Measurements from ENCODE around the gene GJA10. TPM values are rescaled to one million over a fixed set of nuclear protein-coding genes. Genes with fewer than 3 reads are reported as not detected.

The GJA10 gene
- polyA plus RNA-seq, 3 donors = not detected

DNA sequence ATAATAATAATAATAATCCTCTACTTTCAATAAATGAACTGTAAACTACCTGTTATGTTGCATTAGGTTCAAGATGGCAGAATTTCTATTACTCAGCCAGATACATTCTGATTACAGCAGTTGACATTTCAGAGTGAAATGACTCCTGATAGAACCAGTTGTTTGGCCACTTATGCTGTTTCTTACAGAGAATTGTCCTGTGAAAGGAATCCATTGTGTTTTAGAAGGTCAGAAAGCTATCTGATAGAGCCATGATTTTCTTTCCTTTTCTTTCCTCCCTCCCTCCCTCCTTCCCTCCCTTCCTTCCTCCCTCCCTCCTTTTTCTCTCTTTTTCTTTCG lies 16.6 kb downstream of the GJA10 start:
- 38 to 54% (median 40%) methylated on average over 1 of the region's 1 CpG for WGBS, 3 donors
- no peak overlapping the region for H3K27ac ChIP-seq (ENCODE audit: low read depth, low read length)

DNA sequence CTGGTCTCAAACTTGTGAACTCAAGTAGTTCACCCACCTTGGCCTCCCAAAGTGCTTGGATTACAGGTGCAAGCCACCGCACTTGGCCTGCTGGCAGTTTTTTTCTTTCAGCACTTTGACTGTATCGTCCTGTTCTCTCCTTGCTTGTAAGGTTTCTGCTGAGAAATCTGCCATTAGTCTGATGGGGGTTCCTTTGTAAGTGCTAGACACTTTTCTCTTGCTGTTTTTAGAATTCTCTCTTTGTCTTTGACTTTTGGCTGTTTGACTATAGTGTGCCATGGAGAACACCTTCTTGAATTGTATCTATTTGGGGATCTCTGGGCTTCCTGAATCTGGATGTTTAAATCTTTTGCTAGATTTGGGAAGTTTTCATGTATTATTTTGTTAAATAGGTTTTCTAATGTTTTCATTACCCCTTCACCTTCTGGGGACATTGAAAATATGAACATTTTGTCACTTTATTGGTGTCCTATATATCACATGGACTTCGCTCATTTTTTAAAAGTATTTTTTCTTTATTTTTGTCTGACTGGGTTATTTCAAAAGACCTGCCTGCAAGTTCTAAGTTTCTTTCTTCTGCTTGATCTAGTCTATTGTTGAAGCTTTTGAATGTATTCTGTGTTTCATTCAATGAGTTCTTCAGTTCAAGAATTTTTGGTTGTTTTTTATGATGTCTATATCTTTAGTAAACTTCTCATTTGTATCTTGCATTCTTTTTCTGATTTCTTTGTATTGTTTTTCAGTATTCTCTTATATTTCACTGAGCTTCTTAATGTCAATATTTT lies 22.1 kb downstream of the GJA10 start:
- 84 to 98% (median 90%) methylated on average over 3 of the region's 3 CpGs for WGBS, 3 donors
- H3K27ac ChIP-seq (ENCODE audit: low read depth, low read length) = no peak overlapping the region

DNA sequence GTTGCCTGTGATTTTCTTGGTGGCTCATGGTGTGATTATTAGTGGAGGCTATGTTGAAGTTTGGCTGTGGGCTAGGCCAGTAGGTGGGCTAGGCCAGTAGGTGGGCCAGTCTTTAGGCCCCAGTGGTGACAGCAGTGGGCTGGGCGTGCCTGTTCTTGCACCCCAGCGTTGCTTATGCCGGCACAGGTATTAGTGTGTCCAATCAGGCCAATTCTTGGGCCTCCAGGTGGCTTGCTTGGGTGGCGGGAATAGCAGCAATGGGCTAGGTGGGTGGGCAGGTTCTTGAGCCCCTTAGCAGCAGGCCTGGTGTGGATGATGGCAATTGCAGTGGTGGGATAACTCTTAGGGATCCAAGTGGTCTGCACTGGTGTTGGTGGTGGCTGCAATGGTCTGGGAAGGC lies 22.9 kb downstream of the GJA10 start:
- H3K27ac ChIP-seq (ENCODE audit: low read depth, low read length) = no peak overlapping the region
- WGBS, 3 donors = 89 to 100% (median 94%) methylated on average over 4 of the region's 4 CpGs

DNA sequence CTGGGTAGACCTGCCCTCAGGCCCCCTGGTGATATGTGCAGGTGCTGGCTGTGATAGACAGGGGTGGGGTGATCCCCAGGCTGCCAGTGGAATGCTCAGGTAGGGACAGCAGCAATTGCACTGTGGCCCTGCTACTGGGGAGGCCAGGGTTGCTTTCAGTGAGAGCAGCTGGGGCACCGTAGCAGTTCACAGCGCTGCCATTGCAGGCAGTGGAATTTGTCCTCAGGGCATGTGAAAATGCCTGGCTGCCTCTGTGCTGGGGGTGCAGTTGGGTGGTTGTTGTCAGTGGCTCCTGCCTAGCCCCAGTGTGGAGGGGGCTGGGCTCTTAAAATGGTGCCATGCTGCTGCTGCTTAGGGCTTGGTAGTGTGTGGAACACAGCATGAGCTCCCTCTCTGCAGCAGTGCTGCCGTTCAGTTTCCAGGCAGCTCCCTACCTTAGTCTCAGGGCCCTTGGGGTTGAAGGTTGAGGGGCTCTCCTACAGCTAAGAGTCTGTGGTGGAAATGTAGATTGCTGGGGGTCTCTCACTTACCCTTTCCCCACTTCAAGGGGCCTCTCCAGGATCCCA lies 23.6 kb downstream of the GJA10 start:
- WGBS, 3 donors = 79 to 85% (median 83%) methylated on average over 2 to 3 of the region's 3 CpGs
- H3K27ac ChIP-seq (ENCODE audit: low read depth, low read length) = no peak overlapping the region

DNA sequence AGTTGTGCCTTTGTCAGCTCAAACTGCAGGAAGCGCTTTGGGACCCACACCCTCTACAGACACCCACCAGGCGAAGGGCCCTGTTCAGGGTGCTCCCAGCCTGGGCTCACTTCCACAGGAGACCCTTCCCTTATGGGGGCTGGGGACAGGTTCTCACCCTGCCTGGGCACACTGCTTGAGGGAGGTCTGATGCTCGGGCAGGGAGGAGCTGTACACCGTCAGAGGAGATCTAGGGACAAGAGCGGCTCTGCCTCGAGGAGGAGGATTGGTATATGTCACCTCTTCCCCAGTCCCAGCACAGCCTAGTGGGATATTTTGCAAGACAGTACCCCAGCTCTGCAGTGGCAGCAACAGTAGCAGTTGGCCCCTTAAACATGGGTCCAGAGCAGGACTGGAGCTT lies 26.9 kb downstream of the GJA10 start:
- no peak overlapping the region for H3K27ac ChIP-seq (ENCODE audit: low read depth, low read length)
- 66 to 78% (median 72%) methylated on average over 6 of the region's 6 CpGs for WGBS, 3 donors

DNA sequence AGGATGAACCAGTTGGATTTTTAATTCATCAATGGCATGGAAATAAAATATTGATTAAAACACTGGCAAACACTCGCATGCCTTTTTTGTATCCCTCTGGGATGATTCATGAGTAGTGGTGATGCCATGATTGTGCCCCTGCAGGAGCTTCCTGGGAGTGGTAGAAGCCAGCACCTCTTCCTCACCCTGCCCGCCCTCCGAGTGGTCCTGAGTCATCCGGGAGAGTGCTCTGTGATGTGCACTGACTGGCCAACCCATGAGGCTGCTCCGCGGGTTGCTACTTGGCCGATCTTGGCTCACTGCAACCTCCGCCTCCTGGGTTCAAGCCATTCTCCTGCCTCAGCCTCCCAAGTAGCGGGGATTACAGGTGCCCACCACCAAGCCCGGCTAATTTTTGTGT lies 27.4 kb downstream of the GJA10 start:
- no peak overlapping the region for H3K27ac ChIP-seq (ENCODE audit: low read depth, low read length)
- 90 to 95% (median 93%) methylated on average over 10 of the region's 10 CpGs for WGBS, 3 donors

DNA sequence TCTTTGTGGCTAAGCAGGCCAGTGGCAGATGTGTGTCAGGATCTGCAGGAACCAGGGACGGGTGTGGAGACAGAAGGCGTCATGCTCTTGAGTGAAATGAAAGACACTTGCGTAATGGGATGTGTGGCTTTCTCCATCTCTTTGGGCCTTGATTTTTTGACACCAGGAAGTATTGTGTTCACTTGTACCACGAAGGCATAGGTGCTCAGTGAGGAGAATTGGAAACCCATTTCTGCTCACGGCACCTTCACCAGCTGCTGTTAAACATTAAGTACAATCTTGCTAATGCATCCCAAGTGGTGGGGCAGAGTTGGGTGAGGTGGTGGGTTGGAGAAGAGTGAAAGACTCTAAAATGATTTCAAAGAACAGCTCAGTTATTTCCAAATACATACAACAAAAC lies 30.0 kb downstream of the GJA10 start:
- 53 to 61% (median 53%) methylated on average over 5 of the region's 5 CpGs for WGBS, 3 donors

DNA sequence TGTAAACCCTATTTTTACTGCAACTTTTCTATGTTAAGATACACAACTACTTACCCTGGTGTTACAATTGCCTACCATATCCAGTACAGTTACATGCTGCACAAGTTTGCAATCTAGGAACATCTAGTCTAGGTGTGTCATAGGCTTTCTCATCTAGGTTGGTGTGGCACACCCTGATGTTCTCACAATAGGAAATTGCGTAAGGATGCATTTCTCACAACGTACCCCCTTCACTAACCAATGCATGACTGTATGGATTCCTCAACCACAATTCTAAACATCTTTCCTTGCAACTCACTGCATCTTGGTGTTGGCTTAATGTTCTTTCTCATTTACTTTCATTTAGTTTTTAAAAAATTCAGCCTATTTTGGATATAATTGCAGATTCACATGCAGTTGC lies 31.6 kb downstream of the GJA10 start:
- 65 to 83% (median 74%) methylated on average over 2 of the region's 2 CpGs for WGBS, 3 donors
- no peak overlapping the region for H3K27ac ChIP-seq (ENCODE audit: low read depth, low read length)

More for the DNA sequence above, 30.0 kb downstream of the GJA10 start:
- no peak overlapping the region for H3K27ac ChIP-seq (ENCODE audit: low read depth, low read length)

DNA sequence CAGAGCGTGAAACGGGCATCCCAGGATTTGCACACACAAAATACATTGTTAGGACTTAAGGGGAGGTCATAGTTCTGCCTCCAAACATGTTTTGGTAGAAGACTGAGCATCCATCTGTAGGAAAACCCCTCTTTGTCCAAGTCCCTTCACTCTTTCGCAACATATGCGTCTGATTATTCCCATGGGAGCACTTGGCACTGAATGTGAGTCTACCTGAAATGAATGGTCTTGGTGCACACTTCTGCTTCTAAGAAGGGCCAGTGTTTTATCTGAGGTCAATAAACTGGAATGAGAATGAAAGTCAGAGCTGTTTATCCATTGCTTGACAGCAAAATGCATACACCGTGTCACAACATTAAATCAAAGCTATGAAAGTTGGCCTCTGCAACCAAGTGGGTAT lies 33.0 kb downstream of the GJA10 start:
- WGBS, 3 donors = 89 to 91% (median 90%) methylated on average over 5 of the region's 5 CpGs
- H3K27ac ChIP-seq (ENCODE audit: low read depth, low read length) = no peak overlapping the region

DNA sequence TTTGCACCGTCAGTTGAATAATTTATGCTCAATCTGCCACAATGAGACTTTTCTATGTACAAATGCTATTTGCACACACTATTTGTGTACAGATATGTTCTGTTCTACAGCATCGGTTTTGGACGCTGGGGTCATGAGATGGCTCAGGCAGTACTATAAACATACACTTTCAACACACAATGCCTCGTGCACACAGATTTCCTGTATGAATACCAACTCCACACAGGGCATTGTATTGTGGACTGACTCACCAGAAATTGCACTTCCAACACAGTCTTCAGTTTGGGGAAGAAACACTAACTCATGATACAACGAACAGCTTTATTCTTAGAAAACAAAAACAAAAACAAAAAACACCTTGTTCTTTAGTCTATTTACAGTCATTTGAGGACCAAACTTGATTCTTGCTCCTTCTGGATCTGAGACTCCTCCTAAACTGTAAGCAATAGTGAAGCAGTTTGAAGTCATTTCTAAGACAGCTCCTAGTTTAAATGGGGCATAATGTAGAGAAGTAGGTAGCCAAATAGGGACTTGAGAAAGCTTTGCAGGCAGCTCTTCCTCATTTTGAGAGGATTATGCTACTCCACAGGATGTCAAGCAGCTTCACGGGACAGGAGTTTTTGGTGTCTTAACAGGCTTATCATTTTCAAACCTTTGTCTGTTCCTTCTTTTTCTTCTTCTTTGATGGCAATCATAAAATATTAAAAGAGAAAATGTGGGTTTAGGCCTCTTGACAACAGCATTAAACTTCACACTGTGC lies 33.7 kb downstream of the GJA10 start:
- no peak overlapping the region for H3K27ac ChIP-seq (ENCODE audit: low read depth, low read length)
- WGBS, 3 donors = 51 to 66% (median 58%) methylated on average over 6 of the region's 6 CpGs

DNA sequence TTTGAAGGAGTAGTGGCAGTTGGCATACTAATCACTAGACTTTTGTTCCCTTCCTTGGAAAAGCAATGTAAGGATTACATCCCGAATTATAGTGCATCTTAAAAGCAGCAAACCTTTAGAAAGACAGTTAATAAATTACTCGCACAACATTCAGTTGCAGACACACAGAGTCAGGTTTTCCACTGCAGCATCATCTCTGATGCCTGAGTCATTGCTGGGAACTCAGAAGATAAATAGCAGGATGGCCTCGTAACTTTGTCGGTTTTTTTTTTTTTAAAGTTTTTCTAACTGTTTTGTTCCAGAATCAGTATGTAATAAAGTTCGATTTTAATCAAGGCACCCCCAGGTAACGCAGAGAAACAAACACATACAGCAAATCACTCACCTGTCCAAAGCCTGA lies 34.3 kb downstream of the GJA10 start:
- 77 to 90% (median 87%) methylated on average over 6 of the region's 6 CpGs for WGBS, 3 donors
- no peak overlapping the region for H3K27ac ChIP-seq (ENCODE audit: low read depth, low read length)

DNA sequence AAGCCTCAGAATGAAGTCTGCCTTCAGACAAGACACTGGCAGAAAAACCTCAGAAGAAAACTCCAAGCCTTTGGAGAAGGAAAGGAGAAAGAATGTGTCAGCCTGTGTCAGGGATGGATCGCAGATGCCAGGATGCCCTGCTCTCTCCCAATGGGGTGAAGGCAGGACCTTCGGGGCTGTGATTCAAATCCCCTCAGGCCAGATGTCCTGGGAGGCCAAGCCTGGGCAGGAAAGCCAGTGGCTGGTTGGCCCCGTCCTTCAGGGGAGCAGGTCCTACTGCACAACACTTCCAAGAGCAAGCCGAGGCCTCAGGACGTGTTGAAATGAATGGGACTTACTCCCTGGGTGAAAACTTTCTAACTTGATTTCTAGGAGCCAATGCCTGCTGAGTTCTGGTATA lies 36.5 kb downstream of the GJA10 start:
- WGBS, 3 donors = 87 to 94% (median 93%) methylated on average over 5 of the region's 5 CpGs
- H3K27ac ChIP-seq (ENCODE audit: low read depth, low read length) = no peak overlapping the region

DNA sequence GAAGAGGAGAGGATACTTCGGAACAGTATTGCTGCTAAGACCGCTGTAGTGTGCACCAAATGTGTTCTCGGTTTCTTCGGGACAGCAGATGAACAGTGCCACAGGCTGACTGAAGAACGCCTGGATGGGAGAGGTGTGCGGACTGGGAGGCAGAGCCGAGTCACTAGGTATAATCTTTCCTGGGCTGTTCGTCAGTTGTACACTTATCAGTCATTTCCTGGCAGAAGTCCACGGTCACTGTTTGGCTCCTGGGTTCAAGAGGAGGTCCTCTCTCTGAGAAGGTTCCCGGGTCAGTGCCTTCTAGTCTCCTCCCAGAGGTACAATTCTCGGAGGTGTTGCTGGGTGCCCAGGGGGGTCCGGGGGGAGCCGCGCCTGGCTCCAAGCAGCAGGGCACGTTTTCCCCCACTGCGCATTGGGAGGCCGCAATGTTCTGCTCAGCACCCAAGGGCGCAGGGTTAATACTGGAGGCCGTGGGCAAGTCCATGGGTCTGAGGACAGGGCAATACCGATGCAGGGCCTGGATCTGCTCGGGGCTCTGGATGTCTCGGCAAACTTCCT lies 38.1 kb downstream of the GJA10 start:
- no peak overlapping the region for H3K27ac ChIP-seq (ENCODE audit: low read depth, low read length)
- 85 to 93% (median 92%) methylated on average over 22 of the region's 22 CpGs for WGBS, 3 donors

DNA sequence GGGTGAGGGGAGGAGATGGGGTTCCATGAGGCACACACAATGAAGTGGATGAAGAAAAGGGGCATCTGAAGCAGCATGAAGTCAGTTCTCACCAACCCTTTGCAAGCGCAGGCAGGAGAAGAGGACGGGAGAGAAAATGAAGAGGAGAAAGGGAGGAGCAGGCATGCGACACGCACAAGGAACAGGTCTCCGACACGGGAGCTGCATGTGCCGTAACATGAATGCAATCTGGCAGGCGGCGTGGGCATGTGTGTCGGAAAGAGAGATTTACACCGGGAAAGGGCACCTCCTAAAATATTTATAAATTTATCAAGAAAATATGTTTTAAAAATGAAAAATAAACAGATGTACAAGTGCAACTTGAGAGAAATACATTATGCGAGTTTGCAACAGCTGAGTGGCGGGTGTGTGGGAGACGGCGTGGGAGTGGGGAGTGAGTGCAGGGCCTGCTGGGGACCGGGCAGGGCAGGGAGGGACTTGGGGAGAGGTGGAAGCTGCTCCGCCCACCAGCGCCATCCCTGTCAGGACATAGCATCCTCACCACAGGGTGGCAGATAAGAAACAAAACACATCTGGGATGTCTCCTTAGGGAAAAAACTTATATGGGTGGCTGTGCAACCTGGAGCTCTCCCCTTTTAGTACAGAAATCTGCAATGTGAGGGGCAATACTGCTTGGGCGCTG lies 40.6 kb downstream of the GJA10 start:
- 89 to 93% (median 92%) methylated on average over 19 of the region's 19 CpGs for WGBS, 3 donors
- no peak overlapping the region for H3K27ac ChIP-seq (ENCODE audit: low read depth, low read length)

DNA sequence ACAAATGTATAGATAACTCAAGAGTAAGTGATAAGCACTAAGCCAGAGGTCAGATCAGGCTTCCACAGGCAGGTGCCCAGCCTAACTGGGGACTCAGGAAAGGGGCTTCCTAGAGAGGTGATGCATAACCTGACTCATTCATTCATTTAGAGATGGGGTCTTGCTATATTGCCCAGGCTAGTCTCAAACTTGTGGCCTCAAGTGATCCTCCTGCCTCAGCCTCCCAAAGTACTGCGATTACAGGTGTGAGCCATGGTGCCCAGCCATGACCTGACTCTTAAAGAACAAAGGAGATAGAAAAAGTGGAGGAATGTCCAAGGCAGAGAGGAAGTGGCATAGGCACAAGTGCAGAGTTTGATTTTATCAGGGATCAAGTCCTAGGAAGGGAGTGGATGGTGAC lies 41.9 kb downstream of the GJA10 start:
- WGBS, 3 donors = 90 to 100% (median 95%) methylated on average over 1 of the region's 1 CpG
- no peak overlapping the region for H3K27ac ChIP-seq (ENCODE audit: low read depth, low read length)

DNA sequence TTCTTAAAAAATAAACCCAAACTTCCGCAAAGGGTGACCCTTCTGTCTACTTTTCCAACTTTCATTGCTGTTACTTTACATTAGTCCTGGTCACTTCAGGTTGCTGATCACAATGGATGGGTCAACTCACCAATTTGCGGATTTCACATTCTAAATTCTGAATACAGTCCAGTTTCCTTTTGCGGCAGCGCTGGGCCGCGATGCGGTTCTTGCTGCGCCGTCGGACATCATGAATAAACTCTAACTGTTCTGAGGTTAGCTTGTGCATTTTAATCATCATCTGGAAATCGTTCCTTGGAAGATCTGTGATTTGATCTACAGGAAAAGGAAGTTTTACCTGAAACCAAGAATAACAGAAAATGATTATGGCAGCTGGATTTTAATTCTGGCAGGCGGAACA lies 43.7 kb downstream of the GJA10 start:
- WGBS, 3 donors = 91 to 93% (median 91%) methylated on average over 12 of the region's 12 CpGs

DNA sequence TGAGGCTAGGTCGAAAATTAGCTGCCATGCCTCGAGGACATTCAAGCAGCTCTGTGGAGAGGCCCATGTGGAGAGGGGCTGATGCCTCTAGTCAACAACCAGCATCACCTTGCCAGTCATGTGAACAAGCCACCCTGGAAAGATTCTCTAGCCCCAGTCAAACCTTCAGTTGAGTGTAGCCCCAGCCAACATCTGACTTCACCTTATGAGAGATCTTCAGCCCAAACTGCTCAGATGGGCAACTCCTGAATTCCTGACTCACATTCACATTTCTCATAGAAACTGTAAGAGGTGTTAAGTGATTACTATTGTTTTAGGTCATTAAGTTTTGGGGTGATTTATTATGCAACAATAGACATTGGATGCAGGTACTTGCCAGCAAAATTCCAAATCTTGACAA lies 44.9 kb downstream of the GJA10 start:
- H3K27ac ChIP-seq (ENCODE audit: low read depth, low read length) = no peak overlapping the region
- WGBS, 3 donors = 83 to 92% (median 91%) methylated on average over 2 of the region's 2 CpGs

More for the DNA sequence above, 43.7 kb downstream of the GJA10 start:
- H3K27ac ChIP-seq (ENCODE audit: low read depth, low read length) = no peak overlapping the region

DNA sequence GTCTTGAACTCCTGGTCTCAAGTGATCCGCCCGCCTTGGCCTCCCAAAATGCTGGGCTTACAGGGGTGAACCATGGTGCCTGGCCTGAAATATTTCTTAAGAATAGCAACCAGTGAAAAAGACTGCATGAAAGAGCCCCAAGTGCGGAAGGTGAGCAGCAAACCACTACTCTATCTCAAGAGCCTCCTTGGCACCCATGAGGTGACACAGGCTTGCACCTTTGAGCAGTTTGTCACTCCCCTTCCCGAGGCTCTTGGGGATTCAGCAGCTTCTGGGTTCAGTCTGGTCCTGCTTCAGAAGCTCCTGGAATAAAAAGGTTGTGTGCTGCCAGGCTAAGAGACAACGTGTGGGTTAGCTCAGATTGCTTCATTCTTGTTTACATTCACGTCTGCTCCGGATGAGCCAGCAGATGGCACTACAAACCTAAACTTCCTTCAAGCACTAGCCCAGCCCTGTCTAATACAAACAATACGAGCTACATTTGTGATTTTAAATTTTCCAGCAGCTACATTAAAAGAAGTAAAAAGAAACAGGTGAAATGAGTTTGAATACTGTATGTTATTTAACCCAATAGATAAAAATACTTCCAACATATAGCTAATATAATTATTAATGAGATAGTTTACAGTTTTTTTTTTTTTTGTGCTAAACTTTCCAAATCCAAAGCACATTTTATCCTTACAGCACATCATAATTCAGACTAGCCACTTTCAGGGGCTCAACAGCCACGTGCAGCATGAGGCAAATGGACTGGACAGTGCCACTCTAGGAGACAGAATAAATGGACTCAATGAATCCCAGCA lies 46.2 kb downstream of the GJA10 start:
- H3K27ac ChIP-seq (ENCODE audit: low read depth, low read length) = no peak overlapping the region
- WGBS, 3 donors = 34 to 35% (median 34%) methylated on average over 9 of the region's 9 CpGs
